H9 (cell line): ENCODE measurements around the gene TSG101. TPM values are rescaled to one million over a fixed set of nuclear protein-coding genes. Genes with fewer than 3 reads are reported as not detected.

Experiments
- DNase-seq: peaks from one replicate; pipeline ENCODE4 v3.0.0-alpha.2; 2017
- H2AFZ ChIP-seq: one replicate; pipeline ENCODE4 v1.6.1; 2013; ENCODE audit warnings: mild to moderate bottlenecking, low read length, control low read depth, moderate library complexity
- H2AK5ac ChIP-seq: 2 replicates; pipeline ENCODE4 v1.6.1; 2013; ENCODE audit warnings: low read length, control low read depth, mixed read lengths; ENCODE audit not compliant: insufficient read length
- H2BK120ac ChIP-seq: one replicate; pipeline ENCODE4 v1.6.1; 2013; ENCODE audit warnings: low read depth, mild to moderate bottlenecking, low read length, control low read depth, inconsistent platforms; ENCODE audit not compliant: poor library complexity, severe bottlenecking
- H2BK12ac ChIP-seq: 2 replicates; pipeline ENCODE4 v1.6.1; 2013; ENCODE audit warnings: low read length, control low read depth, mixed read lengths, low read depth; ENCODE audit not compliant: insufficient read length
- H2BK15ac ChIP-seq: 2 replicates; pipeline ENCODE4 v1.6.1; 2013; ENCODE audit warnings: low read depth, low read length, control low read depth
- H2BK20ac ChIP-seq: one replicate; pipeline ENCODE4 v1.6.1; 2013; ENCODE audit warnings: low read depth, mild to moderate bottlenecking, low read length, control low read depth, inconsistent platforms; ENCODE audit not compliant: poor library complexity, severe bottlenecking
- H2BK5ac ChIP-seq: 2 replicates; pipeline ENCODE4 v1.6.1; 2013; ENCODE audit warnings: low read length, control low read depth, mixed read lengths; ENCODE audit not compliant: insufficient read length
- H3K14ac ChIP-seq: 2 replicates; pipeline ENCODE4 v1.6.1; 2013; ENCODE audit warnings: low read length, control low read depth; ENCODE audit not compliant: insufficient read depth
- H3K18ac ChIP-seq: 2 replicates; pipeline ENCODE4 v1.6.1; 2013; ENCODE audit warnings: low read depth, mild to moderate bottlenecking, mixed read lengths, low read length, control low read depth; ENCODE audit not compliant: insufficient read length
- H3K23ac ChIP-seq: 2 replicates; pipeline ENCODE4 v1.6.1; 2013; ENCODE audit warnings: low read length, control low read depth, mixed read lengths, low read depth; ENCODE audit not compliant: insufficient read length
- H3K23me2 ChIP-seq: 2 replicates; pipeline ENCODE4 v1.6.1; 2013; ENCODE audit warnings: low read depth, mild to moderate bottlenecking, mixed read lengths, low read length, control low read depth; ENCODE audit not compliant: insufficient read length, poor library complexity, severe bottlenecking
- H3K27ac ChIP-seq: 2 replicates; pipeline ENCODE4 v1.5.1; 2013; ENCODE audit warnings: low read length, control low read depth, mixed read lengths, low read depth; ENCODE audit not compliant: insufficient read length
- H3K27me3 ChIP-seq: 2 replicates; pipeline ENCODE4 v1.6.1; 2013; ENCODE audit warnings: low read length, control low read depth, inconsistent platforms; ENCODE audit not compliant: insufficient read depth
- H3K4ac ChIP-seq: 2 replicates; pipeline ENCODE4 v1.6.1; 2013; ENCODE audit warnings: low read depth, mild to moderate bottlenecking, control low read depth, inconsistent platforms, low read length, moderate library complexity
- H3K4me1 ChIP-seq: 2 replicates; pipeline ENCODE4 v1.6.1; 2013; ENCODE audit warnings: low read length, control low read depth, inconsistent platforms; ENCODE audit not compliant: insufficient read depth
- H3K4me2 ChIP-seq: 2 replicates; pipeline ENCODE4 v1.6.1; 2013; ENCODE audit warnings: low read length, control low read depth, mixed read lengths; ENCODE audit not compliant: insufficient read length, insufficient read depth
- H3K56ac ChIP-seq: 2 replicates; pipeline ENCODE4 v1.6.1; 2013; ENCODE audit warnings: low read depth, mild to moderate bottlenecking, mixed read lengths, low read length, control low read depth; ENCODE audit not compliant: insufficient read length
- H3K79me1 ChIP-seq: 2 replicates; pipeline ENCODE4 v1.6.1; 2013; ENCODE audit warnings: low read depth, mild to moderate bottlenecking, moderate library complexity, low read length, control low read depth, inconsistent platforms; ENCODE audit not compliant: insufficient read depth, poor library complexity, severe bottlenecking
- H3K79me2 ChIP-seq: 2 replicates; pipeline ENCODE4 v1.6.1; 2013; ENCODE audit warnings: low read length, control low read depth, inconsistent platforms; ENCODE audit not compliant: insufficient read depth
- H3K9ac ChIP-seq: 2 replicates; pipeline ENCODE4 v1.6.1; 2013; ENCODE audit warnings: low read length, control low read depth, mixed read lengths; ENCODE audit not compliant: insufficient read length; ENCODE audit errors: extremely low read depth
- H3K9me3 ChIP-seq: one replicate; pipeline ENCODE4 v1.6.1; 2013; ENCODE audit warnings: low read depth, low read length, inconsistent platforms; ENCODE audit not compliant: control insufficient read depth
- H3T11ph ChIP-seq: one replicate; pipeline ENCODE4 v1.6.1; 2013; ENCODE audit warnings: mild to moderate bottlenecking, low read length, control low read depth, inconsistent platforms
- H4K20me1 ChIP-seq: one replicate; pipeline ENCODE4 v1.6.1; 2013; ENCODE audit not compliant: control insufficient read depth, insufficient read length, insufficient read depth
- H4K5ac ChIP-seq: 2 replicates; pipeline ENCODE4 v1.6.1; 2013; ENCODE audit warnings: low read depth, mild to moderate bottlenecking, mixed read lengths, low read length, control low read depth; ENCODE audit not compliant: insufficient read length
- H4K8ac ChIP-seq: replicated peaks from 2 replicates; pipeline ENCODE4 v1.6.1; 2013; ENCODE audit warnings: low read length, control low read depth, mixed read lengths, low read depth; ENCODE audit not compliant: insufficient read length
- H4K91ac ChIP-seq: 2 replicates; pipeline ENCODE4 v1.6.1; 2013; ENCODE audit warnings: low read depth, mild to moderate bottlenecking, moderate library complexity, mixed read lengths, low read length, control low read depth; ENCODE audit not compliant: insufficient read length
- H3K27ac Mint-ChIP-seq, 3 experiments: 2 replicates in 2 of 3; 3 replicates in 1 of 3; pipeline ENCODE4 v1.8.0; 2020 to 2021; ENCODE audit warnings: mixed read lengths in 3 of 3, mild to moderate bottlenecking in 1 of 3, moderate library complexity in 1 of 3
- H3K27me3 Mint-ChIP-seq: 2 replicates; pipeline ENCODE4 v1.8.0; 2021; ENCODE audit warnings: low read depth, mild to moderate bottlenecking, moderate library complexity, mixed read lengths
- H3K36me3 Mint-ChIP-seq, 3 experiments: 2 replicates in 2 of 3; 3 replicates in 1 of 3; pipeline ENCODE4 v1.8.0; 2020 to 2021; ENCODE audit warnings: low read depth in 3 of 3, mixed read lengths in 3 of 3; ENCODE audit not compliant: insufficient read depth in 1 of 3
- H3K4me1 Mint-ChIP-seq, 2 experiments: 2 replicates each; pipeline ENCODE4 v1.8.0; 2020; ENCODE audit warnings: mixed read lengths in 2 of 2
- H3K4me3 Mint-ChIP-seq, 2 experiments: 2 replicates in 1 of 2; 3 replicates in 1 of 2; pipeline ENCODE4 v1.8.0; 2020 to 2021; ENCODE audit warnings: mild to moderate bottlenecking in 2 of 2, mixed read lengths in 2 of 2, moderate library complexity in 1 of 2
- H3K9me3 Mint-ChIP-seq, 2 experiments: 2 replicates in 1 of 2; 3 replicates in 1 of 2; pipeline ENCODE4 v1.8.0; 2020; ENCODE audit warnings: mild to moderate bottlenecking in 2 of 2, mixed read lengths in 2 of 2, moderate library complexity in 1 of 2
- CTCF ChIP-seq: fragments of 200-600 bp; sonication (generic); conservative IDR thresholded peaks from 3 replicates; pipeline ENCODE4 v1.8.0; 2021; ENCODE audit warnings: antibody characterized with exemption, mild to moderate bottlenecking
- total RNA-seq: library from RNA; stranded (reverse); gene quantifications from 2 replicates; pipeline ENCODE4 v1.2.1, GENCODE V29; 2021

Gene TSG101
- total RNA-seq, 1 experiment from 2014 or later: 50.3 TPM

DNA sequence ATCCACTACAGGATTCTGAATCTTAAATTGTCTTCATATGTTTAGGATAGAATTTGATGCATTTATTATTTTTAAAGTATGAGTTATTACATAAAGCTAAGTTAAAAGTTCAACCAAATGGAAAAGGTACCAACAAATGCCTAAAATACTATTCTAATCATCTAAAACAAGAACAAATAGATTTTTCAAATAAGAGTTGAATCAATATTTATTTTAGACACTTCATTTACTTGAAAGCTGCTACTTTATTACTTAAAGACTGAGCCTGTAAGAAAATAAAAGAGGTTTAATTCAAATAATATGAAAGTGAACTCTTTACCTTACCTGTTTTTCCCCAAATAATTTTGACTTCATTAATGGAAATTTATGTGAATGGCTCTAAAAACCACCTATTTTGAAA lies 54.2 kb downstream of the TSG101 start:
- no peak overlapping the region for H3K9ac ChIP-seq
- H2BK20ac ChIP-seq: no peak overlapping the region
- TF ChIP-seq CTCF: no peak
- H3K9me3 Mint-ChIP-seq: no peaks in the 10 kb centered on the region
- H3K4me2 ChIP-seq: no peak overlapping the region
- H3K27ac Mint-ChIP-seq: no peak overlapping the region
- no peak overlapping the region for H3K56ac ChIP-seq
- H3K36me3 Mint-ChIP-seq: peaks cover under 1 to 13% (median 7%) of the 10 kb centered on the region in 3 experiments; a peak in 5 of 7 replicates
- H2AK5ac ChIP-seq: no peak overlapping the region
- H3K27me3 Mint-ChIP-seq: no peaks in the 10 kb centered on the region
- H2BK120ac ChIP-seq: no peak overlapping the region
- H3K23me2 ChIP-seq: no peaks in the 10 kb centered on the region
- H3K79me2 ChIP-seq: no peaks in the 10 kb centered on the region
- H3K4ac ChIP-seq: no peak overlapping the region
- no peak for DNase-seq
- no peak overlapping the region for H4K5ac ChIP-seq
- no peaks in the 10 kb centered on the region for H3K27me3 ChIP-seq
- no peak overlapping the region for H4K91ac ChIP-seq
- H2BK15ac ChIP-seq: no peak overlapping the region
- no peak overlapping the region for H2AFZ ChIP-seq
- H3K18ac ChIP-seq: no peak overlapping the region
- H3K9me3 ChIP-seq: no peaks in the 10 kb centered on the region
- no peaks in the 10 kb centered on the region for H3K4me1 Mint-ChIP-seq
- H3K27ac ChIP-seq: no peak overlapping the region
- H3K14ac ChIP-seq: no peak overlapping the region
- H3K23ac ChIP-seq: no peak overlapping the region
- H2BK12ac ChIP-seq: no peak overlapping the region
- no peak overlapping the region for H3K4me3 Mint-ChIP-seq
- H2BK5ac ChIP-seq: no peak overlapping the region
- H3T11ph ChIP-seq: no peak overlapping the region
- no peaks in the 10 kb centered on the region for H3K4me1 ChIP-seq
- H4K8ac ChIP-seq: no peak overlapping the region
- no peaks in the 10 kb centered on the region for H4K20me1 ChIP-seq
- H3K79me1 ChIP-seq: no peaks in the 10 kb centered on the region
